Type B pancreatic cell (in vitro differentiated cells): ENCODE measurements around the gene NANOGP8. TPM values are rescaled to one million over a fixed set of nuclear protein-coding genes. Genes with fewer than 3 reads are reported as not detected.

ENCODE experiments used
- DNase-seq: peaks from one replicate; pipeline ENCODE4 v3.0.0; 2021; ENCODE audit warnings: mixed read lengths; ENCODE audit not compliant: unreplicated experiment; ENCODE audit errors: extremely low spot score
- H3K27ac Mint-ChIP-seq: 2 replicates; pipeline ENCODE4 v1.8.0; 2021; ENCODE audit warnings: mild to moderate bottlenecking, mixed read lengths
- H3K27me3 Mint-ChIP-seq: 2 replicates; pipeline ENCODE4 v1.8.0; 2021; ENCODE audit warnings: mixed read lengths
- H3K36me3 Mint-ChIP-seq: 2 replicates; pipeline ENCODE4 v1.8.0; 2021; ENCODE audit warnings: mixed read lengths
- H3K4me1 Mint-ChIP-seq: one replicate; pipeline ENCODE4 v1.8.0; 2021; ENCODE audit warnings: mixed read lengths; ENCODE audit not compliant: unreplicated experiment
- H3K4me3 Mint-ChIP-seq: 2 replicates; pipeline ENCODE4 v1.8.0; 2021; ENCODE audit warnings: mild to moderate bottlenecking, mixed read lengths
- H3K9me3 Mint-ChIP-seq: 2 replicates; pipeline ENCODE4 v1.8.0; 2021; ENCODE audit warnings: mixed read lengths
- total RNA-seq: library from RNA; stranded (reverse); gene quantifications from 2 replicates; pipeline ENCODE4 v1.2.1, GENCODE V29; 2021; ENCODE audit warnings: low replicate concordance
- TF ChIP-seq, protein P1 (sequence below): fragments of 200-600 bp; sonication (generic); conservative IDR thresholded peaks from 2 replicates; pipeline ENCODE4 v1.5.0; 2021; ENCODE audit warnings: antibody characterized with exemption, mild to moderate bottlenecking

Gene NANOGP8
- total RNA-seq, 1 donor from 2014 or later: not detected

DNA sequence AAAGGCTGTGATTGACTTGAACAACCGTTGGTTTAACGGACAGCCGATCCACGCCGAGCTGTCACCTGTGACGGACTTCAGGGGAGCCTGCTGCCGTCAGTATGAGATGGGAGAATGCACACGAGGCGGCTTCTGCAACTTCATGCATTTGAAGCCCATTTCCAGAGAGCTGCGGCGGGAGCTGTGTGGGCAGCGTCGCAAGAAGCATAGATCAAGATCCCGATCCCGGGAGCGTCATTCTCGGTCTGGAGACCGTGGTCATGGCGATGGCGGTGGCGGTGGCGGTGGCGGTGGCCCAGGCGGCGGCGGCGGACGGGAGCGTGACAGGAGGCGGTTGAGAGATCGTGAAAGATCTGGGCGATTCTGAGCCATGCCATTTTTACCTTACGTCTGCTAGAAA is 7.8 kb upstream of the NANOGP8 start:
- Mint-ChIP-seq H3K9me3 (no peaks in the 10 kb centered on the region), H3K4me3 (no peak overlapping the region), H3K4me1 (peaks cover 6% of the 10 kb centered on the region), H3K27ac (no peak overlapping the region), H3K36me3 (peaks cover 5% of the 10 kb centered on the region), H3K27me3 (no peaks in the 10 kb centered on the region)
- TF ChIP-seq, protein P1, sequence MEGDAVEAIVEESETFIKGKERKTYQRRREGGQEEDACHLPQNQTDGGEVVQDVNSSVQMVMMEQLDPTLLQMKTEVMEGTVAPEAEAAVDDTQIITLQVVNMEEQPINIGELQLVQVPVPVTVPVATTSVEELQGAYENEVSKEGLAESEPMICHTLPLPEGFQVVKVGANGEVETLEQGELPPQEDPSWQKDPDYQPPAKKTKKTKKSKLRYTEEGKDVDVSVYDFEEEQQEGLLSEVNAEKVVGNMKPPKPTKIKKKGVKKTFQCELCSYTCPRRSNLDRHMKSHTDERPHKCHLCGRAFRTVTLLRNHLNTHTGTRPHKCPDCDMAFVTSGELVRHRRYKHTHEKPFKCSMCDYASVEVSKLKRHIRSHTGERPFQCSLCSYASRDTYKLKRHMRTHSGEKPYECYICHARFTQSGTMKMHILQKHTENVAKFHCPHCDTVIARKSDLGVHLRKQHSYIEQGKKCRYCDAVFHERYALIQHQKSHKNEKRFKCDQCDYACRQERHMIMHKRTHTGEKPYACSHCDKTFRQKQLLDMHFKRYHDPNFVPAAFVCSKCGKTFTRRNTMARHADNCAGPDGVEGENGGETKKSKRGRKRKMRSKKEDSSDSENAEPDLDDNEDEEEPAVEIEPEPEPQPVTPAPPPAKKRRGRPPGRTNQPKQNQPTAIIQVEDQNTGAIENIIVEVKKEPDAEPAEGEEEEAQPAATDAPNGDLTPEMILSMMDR: no peak
- DNase-seq: no peak

DNA sequence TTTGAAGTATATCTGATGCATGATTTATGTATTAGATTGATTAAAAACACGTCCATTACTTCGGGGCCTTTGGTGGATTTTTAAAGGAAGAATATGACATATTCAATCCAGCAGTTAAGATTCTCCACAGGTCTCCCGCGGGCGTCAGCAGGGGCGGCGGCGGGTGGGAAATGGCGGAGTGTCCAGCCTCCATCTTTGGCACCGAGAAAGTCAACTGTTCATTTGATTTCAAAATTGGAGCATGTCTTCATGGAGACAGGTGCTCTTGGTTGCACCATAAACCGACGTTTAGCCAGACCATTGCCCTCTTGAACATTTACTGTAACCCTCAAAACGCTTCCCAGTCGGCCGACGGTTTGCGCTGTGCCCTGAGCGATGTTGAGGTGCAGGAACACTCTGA is 7.2 kb upstream of the NANOGP8 start:
- no peak for DNase-seq
- Mint-ChIP-seq H3K4me1 (peaks cover 10% of the 10 kb centered on the region), H3K27ac (no peak overlapping the region), H3K27me3 (no peaks in the 10 kb centered on the region), H3K9me3 (no peaks in the 10 kb centered on the region), H3K36me3 (peaks cover 5% of the 10 kb centered on the region), H3K4me3 (no peak overlapping the region)
- TF ChIP-seq, protein P1: no peak

DNA sequence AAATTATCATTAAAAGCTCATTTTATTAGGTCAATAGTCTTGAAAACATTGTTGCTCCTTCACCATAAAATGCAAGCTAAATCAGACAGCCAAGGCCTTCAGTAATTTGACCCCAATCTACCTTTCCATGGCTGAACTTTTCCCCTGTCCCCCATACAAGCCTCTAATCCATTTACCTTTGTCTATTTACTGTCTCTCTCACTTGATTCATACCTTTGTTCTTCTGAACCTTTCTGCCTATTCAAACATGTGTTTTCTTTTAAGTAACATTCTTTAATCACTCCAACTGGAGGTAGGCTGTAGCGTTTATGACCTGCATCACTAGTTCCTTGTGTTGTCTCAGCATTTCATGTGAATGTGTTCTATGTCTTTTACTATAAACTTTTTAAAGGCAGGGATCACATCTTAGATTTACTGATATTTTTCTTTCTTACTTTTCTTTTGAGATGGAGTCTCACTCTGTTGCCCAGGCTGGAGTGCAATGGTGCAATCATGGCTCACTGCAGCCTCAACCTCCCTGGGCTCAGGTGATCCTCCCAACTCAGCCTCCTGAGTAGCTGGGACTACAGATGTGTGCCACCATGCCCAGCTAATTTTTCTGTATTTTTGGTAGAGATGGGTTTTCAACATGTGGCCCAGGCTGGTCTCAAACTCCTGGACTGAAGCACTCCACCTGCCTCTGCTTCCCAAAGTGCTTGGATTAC is 5.2 kb upstream of the NANOGP8 start:
- no peak for DNase-seq
- TF ChIP-seq, protein P1: no peak
- Mint-ChIP-seq H3K27ac (no peak overlapping the region), H3K9me3 (no peaks in the 10 kb centered on the region), H3K4me1 (peaks cover 10% of the 10 kb centered on the region), H3K36me3 (peaks cover 5% of the 10 kb centered on the region), H3K4me3 (no peak overlapping the region), H3K27me3 (no peaks in the 10 kb centered on the region)

DNA sequence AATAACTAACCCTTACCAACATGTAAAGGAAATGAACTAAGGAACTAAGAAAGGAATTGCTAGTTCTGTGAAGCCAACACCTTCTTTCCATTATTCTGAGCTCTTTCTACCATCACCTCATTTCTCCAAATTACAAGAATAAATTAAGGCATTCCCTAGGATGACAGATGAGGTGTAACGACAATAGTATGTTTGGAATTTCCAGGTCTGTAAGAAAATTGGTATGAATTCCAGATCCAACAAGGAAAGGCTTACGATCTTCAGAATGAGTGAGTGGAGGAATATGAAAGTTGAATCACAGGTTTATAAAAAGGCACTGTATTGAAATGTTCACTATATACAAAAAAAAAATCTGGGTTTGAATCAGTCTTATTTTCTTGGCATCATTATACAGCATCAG is 4.5 kb upstream of the NANOGP8 start:
- Mint-ChIP-seq H3K27ac (no peak overlapping the region), H3K36me3 (peaks cover 5% of the 10 kb centered on the region), H3K4me1 (peaks cover 10% of the 10 kb centered on the region), H3K27me3 (no peaks in the 10 kb centered on the region), H3K9me3 (no peaks in the 10 kb centered on the region), H3K4me3 (no peak overlapping the region)
- DNase-seq: no peak
- TF ChIP-seq, protein P1: no peak

DNA sequence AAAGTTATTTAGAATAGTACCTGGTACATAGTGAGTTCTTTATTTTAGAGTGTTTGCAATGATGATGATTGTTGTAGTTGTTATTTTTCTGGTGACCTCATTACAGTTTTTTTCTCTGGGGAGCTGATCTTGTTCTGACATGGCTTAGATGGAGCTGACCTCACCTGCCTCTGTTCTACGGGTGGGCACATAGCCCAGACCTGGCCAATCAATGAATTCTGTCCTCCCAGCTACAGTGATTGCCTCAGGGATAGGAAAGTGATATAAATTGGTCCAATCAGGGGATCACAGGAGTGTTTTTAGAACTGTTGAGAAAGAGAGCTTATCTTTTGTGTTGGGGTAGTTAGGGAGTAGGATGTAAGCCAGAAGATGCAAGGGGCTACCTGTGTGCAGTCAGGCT is 3.2 kb upstream of the NANOGP8 start:
- no peak for DNase-seq
- Mint-ChIP-seq H3K4me1 (peaks cover 10% of the 10 kb centered on the region), H3K27ac (no peak overlapping the region), H3K9me3 (no peaks in the 10 kb centered on the region), H3K36me3 (peaks cover 5% of the 10 kb centered on the region), H3K4me3 (no peak overlapping the region), H3K27me3 (no peaks in the 10 kb centered on the region)
- TF ChIP-seq, protein P1: no peak
